Stimulated activated CD8-positive, alpha-beta memory T cell treated with anti-CD3 and anti-CD28 coated beads, Interleukin-15, amount 100 ng/mL, for 1 hour (primary cell): ENCODE data around the gene TMEM144.
A peak's percentile ranks its signal among the peaks of the same experiment; 100 is the strongest.
"Not testable (repeated sequence)": the region's sequence is repeated elsewhere in the genome, so short reads cannot be mapped to it uniquely, and the experiment has no call there.

Source experiments
- DNase-seq: peaks from one replicate; pipeline ENCODE4 v3.0.0-alpha.2; 2020; ENCODE audit warnings: low read depth

Gene TMEM144

DNA sequence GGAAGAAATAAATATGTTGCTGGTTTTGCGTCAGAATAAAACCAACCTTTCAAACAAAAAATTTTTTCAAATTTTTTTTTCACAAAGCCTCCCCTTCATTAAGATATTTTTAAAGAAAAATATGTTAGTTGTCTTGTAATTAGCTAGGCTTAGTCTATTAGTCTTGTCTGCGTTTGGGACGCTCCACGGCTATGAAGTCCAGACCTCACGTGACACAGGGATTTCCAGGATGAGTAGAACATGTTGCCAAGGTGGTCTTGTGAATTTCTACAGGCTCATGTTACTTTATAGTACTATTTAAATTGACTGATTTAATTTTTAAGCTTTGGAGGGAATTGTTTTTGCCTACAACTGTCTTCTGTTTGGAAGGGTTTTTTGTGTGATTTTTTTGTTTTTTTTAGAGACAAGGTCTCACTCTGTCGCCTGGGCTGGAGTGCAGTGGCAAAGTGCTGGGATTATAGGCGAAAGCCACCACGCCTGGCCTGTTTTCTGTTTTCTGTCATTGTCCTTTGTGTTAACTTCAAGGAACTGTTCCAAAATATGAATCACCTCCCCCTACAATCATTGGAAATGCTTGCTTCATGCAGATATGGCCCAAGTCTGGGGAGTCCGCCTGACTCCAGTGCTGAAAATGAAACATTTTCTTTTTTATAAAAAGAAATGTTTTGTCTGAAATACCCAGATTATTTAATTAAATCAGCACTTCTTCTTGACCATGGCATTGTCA lies 26.2 kb downstream of the TMEM144 start:
- DNase-seq, result no peak

DNA sequence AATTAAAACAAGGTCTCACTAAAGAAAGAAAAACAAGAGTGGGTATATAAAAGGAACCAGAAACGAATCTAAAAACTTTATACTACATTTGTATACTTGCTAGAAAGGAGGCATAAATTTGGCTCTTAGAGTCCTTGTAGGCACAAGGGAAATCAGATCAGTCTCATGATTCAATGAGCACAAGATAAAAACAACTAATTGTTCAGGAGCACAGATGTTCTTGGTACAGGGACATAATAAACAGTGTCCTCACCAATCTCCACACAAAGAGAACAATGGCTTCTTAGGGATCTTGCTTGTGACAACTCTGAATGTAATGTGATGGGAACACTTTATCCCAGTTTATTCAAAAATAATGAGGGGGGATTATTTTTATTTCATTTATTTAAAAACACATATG lies 28.3 kb downstream of the TMEM144 start:
- no peak for DNase-seq

DNA sequence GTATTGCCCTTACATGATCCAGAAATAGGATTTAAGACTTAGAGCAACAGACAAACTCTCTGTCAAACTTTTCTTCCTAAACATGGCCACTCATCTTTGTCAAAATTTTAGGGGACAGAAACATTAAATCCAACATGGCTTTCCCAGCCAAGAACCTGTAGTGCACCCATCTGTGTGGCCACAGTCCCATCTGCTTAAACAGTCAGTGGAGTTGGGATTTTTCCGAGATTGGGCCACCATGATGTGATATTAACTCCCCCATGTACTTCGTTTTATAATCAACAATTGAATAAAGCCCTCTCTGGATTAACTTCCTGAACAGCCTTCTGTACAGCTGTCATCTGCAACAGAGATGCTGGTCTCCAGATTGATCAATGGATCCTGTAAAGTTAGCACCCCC lies 28.9 kb downstream of the TMEM144 start:
- DNase-seq, result no peak

DNA sequence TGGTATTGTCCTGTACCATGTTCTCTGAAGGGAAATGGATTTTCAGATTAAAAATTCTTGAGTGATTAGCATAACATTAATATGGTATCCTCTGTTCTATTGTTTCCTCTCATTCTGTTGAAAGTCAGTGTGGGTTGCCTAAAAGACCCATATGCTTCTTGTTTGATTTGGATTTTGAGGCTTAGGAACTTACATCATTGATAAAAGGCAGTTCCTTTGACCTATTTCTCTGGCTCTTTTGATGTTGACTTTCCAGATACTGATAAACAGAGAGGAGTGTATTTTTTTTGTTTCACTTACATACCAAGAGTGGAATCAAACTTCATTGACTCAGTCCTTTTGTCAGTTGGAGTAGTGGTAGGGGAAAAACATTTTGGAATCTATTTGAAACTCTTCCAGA lies 32.8 kb downstream of the TMEM144 start:
- DNase-seq, result no peak

DNA sequence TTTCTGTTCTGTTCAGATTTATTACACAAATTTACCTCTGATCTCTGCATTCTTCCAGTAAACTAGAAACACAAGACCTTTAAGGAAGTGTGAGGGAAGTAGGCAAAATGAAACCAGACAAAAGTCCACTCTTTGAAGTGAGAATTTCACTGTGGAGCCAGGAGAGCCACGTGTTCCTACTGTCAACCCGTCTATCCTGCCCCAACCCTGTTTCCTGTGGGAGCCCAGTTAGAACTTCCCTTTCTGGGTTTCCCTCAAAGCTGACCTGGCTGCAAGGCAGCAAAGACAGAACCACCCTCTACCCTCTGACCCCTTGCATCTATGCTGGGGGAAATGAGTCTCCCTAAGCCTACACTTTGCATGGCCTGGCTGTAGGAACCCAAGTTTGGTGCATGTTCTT lies 40.0 kb downstream of the TMEM144 start:
- no peak for DNase-seq

DNA sequence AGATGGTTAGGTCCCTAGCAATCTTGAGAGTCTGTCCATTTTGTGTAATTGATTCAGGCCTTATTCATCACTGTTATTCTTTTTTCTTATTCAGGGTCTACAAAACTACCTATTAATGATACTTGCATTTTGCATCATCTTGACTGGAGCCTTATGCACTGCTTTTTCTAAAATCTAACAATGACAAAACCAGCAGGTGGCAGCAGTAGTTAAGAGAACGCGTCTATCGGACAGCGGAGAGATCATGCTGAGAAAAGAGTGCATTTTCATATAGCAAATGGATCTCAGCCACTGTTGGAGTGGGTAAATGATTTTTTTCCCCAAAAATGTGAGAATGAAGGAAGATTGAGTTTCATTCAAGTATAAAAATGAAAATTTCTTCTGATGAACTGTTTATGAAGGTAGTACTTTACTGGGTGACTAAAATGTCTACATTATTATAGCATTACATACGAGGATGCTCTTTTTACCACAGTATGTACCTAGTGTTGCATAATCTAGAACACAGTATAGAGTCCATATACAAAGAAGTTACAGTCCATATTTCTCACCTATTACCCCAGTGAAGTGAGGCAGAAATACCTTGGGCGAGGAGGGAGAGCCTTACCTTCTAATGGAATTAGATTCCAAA lies 43.2 kb downstream of the TMEM144 start:
- peak; percentile 6 for DNase-seq

DNA sequence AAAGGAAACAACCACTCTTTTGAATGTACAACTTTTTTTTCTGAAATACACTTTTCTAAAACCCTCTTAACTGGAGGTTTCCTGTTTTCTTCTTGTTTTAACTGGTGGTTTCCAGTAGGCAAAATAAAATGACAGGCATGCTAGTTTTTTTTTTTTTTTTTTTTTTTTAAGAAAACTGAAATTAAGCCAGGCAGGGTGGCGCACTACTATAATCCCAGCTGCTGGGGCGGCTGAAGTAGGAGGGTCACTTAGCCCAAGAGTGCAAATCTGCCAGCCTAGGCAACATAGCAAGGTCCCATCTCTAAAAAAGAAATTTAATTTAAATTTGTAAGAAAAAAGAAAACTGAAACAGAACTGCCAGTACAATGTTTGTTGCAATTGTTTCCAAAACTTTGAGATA lies 44.0 kb downstream of the TMEM144 start:
- no peak for DNase-seq

DNA sequence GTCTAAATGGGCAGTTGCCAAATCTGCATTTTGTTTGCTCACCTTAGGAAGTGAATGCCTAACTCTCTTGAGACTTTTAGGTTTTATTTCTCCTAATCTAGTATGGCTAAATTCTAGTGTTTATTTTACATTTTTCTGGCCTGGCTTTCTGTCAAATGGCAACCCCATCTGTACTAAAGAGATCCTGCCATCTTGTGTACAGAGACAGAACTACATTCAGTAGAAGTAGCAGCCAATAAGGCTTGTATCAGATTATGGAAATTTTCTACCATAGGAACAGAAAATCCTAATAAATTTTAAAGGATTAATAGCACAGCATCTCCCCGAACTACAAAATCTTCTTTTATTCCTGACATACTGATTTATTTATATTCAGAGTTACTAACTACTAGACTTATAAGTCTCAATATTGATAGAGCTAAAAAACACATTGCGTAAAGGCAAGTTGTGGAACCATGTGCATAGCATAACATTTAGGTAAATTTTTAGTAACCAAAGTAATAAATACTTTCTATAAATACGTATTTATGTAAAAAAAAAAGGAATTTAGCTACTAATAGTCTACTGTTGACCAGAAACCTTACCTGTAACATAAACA lies 45.5 kb downstream of the TMEM144 start:
- DNase-seq, result no peak

DNA sequence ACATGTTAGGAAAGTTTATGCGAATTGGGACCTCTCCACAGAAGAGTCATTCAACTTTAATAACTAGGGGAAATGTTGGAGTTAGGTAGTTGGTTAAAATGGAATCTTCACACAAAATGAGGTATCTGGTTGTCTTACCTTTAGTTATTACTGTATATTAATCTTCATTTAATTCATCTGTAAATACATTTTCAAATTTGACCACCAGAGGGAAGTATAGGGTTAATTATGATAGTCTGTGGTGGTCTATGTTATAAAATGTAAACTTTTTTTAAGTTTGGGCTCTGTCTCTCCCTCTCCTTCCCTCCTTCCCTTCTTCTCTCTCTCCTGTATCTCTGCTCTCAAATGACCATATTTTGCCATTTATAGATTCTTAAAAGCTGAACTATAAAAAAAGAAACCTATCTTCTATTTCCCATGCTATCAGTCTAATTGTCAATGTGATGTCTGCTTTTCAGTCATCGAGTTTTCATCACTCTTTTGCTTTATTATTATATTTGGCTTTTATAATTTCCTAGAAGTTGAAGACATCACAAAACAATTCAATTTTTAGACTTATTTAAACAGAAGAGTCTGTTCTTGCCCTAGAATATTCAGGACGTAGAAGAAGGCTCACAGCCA lies 49.8 kb downstream of the TMEM144 start:
- DNase-seq, result no peak

DNA sequence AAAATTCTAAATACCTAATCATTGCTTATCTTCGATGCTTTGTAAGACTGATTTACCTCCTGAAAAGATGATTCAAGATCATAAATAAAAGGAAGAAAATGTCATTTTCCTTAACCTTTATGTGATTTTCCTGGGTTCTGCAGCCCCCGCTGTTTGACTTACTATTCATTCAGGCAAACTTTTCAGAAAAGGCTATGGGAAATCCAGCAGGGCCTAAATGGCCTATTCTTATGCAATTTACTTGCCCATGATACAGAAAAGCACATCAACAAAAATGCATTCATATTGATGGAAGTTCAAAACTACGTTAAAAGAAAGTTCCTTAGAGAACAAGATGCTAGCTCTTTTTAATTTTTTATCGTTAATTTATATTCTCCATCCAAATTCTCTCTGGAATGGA lies 51.2 kb downstream of the TMEM144 start:
- no peak for DNase-seq

DNA sequence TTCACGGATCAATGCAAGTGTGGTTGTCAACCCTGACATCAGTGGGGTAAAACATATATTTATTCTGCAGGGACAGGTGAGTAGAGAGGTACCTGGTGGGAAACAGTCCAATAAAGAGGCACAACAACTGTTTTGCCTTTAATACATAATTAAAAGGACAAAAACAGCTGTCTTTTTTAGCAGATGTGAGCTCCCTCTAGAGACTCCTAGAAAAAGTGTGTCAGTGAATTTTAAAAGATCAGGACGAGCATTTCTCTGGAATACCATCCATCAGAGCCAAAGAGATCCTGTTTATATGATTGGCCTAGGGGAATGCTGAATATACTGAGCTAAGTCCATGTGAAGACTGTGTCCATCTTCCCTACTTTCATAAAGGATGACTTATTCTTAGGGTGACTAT lies 58.3 kb downstream of the TMEM144 start:
- DNase-seq, result no peak

DNA sequence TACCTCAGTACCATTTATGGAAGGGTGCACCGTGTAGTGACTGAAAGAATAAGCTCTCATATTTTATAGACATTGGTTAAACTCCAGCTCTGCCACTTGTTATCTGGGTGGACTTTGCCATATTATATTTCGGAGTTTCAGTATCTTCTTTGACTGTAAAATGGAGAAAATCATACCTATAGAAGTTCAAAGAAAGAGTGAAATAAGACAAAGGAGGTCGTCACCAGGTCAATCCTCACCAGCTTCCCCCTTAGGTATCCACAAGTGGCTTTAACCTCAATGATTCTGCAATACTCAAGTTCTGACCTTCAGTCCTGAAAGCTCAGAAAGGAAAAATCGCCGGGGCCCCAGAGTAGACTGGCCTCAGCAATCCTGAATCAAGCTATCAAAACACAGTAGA lies 64.3 kb downstream of the TMEM144 start:
- no peak for DNase-seq

DNA sequence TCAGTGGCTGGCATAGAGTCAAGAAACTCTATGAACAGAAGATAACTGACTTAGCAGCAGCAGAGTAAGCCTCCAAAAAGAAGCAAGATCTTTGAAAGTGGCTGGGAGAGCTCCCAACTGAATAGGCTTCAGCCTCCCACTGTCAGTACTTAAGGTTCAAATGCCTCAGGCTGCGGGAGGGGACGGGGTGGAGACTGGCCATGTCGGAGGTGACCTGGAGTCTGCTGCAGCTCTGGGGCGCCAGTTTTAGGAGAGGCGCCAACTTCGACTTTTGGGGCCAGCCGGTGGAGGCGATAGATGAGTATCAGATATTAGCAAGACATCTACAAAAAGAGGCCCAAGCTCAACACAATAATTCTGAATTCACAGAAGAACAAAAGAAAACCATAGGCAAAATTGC lies 67.3 kb downstream of the TMEM144 start:
- no peak for DNase-seq

DNA sequence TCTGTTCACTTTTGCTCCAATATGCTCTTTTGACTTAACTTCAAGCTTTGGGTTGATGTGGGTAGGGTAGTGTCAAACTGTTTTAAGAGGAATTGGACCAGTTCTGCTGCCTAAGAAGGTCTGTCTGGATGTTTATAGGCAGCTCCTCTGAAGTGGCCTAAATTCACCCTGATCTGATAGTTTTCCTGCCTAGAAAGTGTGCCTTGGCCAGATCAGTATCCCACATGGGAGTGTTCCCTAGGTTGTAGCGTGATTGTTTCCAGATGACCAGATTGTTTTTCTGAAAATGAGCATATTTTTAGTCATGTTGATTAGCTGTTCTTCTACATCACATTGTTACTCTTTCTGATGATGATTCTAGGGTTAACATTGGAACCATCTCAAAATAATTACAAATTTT lies 68.8 kb downstream of the TMEM144 start:
- not testable (repeated sequence) for DNase-seq

DNA sequence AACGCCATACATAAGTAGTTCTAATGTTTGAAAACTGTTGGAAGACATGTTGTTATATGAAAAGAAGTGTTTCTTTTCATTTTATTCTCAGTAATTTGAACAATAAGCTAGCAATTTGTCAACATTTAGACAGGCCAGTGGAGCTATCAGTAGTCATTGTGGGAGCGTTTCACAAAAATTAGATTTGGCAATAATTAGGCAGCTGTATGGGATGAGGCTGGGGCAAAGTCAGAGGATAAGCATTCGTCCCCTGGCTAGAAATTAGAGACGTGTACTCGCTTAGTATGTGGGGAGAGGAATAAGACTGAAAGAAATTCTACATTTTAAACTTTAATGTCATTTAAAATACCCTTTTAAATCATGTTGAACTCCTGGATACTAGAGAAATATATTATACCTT lies 70.6 kb downstream of the TMEM144 start:
- DNase-seq, result no peak

DNA sequence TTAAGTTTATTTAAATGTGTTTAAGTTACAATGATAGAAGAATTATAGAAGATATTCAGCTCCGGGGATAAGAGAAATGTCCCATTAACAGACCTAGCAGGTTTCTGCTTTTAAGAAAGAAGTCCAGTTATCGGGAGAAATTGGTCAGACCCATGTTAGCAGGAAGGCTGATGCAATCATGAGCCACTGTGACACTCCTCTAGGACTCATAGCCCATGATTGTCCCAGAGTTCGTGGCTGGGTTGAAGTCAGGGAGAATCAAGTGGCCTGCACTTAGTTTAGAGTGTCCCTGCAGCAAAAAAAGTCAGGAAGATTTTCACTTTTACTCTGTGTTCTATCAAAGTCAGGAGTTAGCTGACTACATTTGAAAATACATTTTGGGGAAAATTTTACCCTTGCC lies 72.0 kb downstream of the TMEM144 start:
- no peak for DNase-seq

DNA sequence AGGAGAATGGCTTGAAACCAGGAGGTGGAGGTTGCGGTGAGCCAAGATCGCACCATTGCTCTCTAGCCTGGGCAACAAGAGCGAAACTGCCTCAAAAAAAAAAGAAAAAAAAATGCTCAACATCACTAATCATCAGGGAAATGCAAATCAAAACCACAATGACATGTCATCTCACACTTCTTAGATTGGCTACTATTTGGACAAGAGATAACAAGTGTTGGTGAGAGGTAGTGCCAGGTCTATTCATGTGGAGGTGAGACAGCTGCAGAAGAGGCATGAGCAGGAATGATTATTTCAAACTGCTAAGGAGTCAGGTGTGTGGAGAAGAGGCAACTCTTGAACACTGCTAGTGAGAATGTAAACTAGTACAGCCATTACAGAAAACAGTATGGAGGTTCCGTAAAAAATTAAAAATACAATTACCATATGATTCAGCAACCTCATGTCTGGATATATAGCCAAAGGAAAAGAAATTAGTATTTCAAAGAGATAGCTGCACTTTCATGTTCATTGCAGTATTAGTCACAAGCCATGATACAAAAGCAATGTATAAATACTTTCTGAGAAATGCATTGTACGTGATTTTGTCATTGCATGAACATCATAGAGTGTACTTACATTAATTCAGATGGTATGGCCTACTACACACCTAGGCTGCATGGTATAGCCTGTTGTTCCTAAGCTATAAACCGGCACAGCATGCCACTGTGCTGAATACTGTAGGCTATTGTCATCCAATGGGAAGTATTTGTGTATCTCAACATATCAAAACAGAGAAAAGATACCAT lies 75.3 kb downstream of the TMEM144 start:
- no peak for DNase-seq

DNA sequence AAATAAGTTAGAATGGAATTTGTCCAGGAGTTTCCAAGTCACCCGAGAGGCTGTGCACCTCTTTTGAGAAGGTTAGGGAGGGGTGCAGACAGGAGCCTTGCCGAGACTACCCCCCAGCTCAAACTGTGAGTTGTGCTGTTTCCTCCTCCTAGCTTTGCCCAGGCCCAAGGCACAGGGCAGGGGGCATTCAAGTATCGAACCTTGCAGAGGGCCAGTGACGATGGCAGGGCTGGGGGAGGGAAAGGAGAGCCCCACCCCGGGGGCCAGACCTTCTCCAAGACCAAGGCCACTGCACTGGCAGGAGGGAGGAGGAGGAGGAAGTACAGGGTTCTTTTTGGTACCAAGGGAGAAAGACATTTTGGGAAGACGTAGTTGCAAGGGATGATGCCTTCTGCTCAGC lies 80.6 kb downstream of the TMEM144 start:
- DNase-seq, result no peak

DNA sequence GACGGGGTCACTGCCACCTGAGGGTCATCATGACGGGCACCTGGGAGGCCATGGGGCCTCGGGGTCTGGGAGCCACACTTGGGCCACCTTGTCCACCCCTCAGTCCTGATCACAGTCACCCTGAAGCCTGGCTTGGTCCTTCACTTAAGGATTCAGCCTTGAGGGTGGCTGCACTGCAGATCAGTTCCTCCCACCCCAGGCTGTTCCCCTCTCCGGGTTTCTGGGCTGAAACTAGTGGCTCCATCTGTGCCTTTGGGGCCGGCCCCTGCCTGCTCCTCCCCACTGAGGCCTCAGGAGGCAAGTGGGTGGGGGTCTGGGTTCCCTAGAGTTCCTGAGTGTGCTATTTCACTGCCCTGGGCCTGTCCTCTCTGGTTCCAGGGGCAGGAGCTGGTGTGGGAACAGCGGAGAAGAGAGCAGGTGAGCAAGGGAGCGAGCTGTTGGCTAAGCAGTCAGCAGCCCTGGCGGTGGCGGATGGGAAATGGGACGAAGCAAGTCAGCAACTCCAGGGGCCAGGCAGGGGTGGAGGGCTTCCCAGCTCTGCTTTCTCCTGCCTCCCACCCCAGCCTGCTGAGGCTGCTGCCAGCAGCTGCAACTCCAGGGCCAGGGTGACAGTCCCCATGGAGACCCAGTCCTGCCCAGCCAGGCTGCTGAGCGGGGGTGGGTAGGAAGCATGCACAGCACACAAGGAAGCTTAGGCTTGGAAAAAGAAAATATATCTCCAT lies 81.2 kb downstream of the TMEM144 start:
- no peak for DNase-seq

DNA sequence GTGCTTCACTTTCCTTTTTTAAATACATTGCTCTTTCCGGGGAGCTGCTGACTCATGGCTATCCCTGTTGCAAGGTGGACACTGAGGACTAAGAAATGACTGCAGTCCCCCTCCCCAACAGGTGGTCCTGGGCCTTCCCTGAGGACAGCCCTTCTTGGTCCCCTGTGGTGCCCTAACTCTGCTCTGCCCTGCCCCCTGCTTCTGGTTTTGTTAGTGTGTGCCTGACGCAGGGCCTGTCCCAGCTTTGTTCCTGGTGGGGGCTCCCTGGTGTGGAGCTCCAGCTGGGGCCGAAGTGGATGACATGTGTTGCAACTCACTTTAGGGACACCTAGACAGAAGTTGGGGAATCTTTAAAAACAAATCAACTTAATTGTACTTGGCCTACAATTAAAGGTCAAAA lies 81.9 kb downstream of the TMEM144 start:
- no peak for DNase-seq

DNA sequence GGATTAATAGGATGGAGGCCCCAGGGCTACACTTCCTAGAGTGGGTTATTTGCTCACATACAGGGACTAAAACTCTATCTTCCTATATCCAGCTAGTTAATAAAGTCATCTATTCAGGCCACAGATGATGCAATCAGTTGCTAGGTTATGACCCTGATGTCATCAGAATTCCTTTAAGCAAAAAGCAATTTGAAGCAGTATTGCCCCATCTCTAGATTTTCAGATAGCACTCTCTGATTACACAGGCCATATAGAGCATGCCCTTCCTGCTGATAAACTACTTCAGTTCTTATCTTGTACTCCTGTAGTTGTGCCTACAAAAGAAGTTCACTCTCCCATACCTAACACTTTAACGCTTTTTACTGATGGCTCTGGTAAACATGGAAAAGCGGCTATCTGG lies 84.8 kb downstream of the TMEM144 start:
- no peak for DNase-seq

DNA sequence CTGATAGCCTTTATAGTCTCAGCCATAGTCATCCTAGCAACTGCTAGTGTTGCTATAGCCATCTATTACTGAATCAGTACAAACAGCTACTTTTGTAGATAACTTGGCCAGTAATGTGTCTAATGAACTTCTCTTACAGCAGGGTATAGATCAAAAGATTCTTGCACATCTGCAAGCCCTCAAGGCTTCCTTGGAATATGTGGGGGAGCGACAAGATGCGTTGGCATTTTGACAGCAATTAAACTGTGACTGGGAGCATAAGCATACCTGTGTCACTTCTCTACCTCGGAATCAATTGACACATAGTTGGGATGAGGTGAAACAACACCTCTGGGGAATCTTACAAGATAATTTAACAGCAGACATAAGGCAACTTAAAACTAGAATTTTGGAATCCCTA lies 87.6 kb downstream of the TMEM144 start:
- DNase-seq, result no peak
